ENCODE measurements around the gene BRAT1.
"Not testable (repeated sequence)": the region's sequence is repeated elsewhere in the genome, so short reads cannot be mapped to it uniquely, and the experiment has no call there.

BRAT1 gene

DNA sequence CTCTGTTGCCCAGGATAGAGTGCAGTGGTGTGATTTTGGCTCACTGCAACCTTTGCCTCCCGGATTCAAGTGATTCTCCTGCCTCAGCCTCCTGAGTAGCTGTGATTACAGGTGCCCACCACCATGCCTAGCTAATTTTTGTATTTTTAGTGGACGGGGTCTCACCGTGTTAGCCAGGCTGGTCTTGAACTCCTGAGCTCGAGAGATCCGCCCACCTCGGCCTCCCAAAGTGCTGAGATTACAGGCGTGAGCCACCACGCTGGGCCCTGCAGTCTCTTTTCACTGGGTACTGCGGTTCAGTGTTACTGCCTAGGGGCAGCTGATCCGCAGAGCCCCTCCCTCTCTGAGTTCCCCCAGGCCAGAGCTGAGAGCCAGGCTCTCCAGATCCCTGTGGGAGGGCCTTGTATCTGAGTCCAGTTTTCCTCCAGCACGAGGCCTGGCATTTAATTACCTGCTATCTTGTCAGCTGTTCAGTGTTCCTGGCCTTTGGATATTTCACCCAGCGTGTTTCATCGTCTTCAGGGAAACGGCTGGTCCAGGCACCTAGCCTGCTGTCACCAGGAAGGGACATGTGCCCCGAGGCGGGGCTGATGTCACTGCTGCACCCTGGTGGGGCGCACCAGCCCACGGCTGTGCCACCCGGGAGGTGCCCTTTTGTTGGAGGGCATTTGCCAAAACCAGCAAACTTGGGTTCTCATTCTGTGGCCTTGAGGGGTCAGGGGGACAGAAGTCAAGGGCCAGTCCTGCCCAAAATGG is 19.3 kb downstream of the BRAT1 start:
- DNase-seq: not testable (repeated sequence)

DNA sequence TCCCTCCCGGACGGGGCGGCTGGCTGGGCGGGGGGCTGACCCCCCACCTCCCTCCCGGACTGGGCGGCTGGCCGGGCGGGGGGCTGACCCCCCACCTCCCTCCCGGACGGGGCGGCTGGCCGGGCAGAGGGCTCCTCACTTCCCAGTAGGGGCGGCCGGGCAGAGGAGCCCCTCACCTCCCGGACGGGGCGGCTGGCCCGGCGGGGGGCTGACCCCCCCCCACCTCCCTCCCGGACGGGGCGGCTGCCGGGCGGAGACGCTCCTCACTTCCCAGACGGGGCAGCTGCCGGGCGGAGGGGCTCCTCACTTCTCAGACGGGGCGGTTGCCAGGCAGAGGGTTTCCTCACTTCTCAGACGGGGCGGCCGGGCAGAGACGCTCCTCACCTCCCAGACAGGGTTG is 21.1 kb downstream of the BRAT1 start:
- not testable (repeated sequence) for DNase-seq

DNA sequence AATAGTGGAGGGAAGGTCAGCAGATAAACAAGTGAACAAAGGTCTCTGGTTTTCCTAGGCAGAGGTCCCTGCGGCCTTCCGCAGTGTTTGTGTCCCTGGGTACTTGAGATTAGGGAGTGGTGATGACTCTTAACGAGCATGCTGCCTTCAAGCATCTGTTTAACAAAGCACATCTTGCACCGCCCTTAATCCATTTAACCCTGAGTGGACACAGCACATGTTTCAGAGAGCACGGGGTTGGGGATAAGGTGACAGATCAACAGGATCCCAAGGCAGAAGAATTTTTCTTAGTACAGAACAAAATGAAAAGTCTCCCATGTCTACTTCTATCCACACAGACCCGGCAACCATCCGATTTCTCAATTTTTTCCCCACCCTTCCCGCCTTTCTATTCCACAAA is 21.8 kb downstream of the BRAT1 start:
- not testable (repeated sequence) for DNase-seq

DNA sequence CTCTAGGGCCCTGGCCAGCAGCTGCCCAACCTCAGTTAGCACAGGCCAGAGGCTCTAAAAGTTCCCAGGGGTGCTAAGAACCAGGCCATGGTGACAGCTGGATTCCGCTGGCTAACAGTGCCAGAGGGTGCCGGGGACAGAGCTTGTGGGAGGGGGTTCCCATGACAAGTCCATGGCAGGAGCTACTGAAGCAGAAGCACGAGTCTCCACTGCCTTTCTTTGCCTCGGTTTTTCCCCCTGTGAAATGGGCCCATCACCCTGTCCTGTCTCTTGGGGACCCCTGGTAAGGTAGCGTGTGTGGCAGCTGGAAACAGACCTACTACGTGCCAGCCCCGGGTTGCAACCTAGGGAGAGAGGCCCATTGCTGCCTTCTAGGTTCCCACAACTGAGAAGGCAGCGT is 22.5 kb downstream of the BRAT1 start:
- not testable (repeated sequence) for DNase-seq

DNA sequence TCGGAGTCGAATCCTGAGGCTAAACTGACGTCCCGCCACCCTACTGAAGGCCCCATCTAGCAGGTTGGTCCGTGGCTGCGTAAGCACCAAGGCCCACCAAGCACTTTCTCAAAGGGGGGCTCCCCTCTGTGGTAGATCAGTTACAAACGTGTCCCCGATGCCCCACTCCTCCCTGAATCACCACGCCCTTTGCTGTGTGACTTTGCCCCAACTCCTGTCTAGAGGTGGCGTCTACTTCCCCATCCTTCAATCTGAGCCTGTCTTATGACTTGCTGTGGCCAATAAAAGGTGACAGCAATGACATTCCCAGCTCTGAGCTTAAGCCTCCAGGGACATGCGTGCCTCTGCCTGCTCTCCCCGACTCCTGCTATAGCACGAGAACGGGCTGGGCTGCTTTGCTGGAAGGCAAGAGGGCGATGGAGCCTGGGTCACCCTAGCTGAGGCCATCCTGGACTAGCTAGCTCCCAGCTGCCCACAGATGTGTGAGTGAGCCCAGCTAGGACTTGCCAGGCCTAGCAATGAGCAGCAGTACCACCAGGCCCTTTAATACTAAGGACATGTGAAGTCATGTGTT is 23.0 kb downstream of the BRAT1 start:
- DNase-seq: not testable (repeated sequence)

DNA sequence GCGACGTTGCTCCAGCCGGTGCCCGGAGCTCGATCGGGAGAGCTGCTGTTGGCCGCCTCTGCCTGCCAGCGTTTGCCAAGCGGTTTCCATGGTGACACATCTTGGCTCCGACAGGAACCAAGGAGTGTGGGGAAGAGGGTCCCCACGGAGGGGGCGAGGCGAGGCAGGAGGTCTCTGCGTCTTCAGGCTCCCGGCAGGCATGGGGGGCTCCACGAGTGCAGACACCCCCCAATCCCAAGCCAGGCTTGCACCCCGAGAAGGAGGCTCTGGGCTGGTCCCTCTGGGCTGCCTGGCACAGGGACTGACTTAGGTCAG is 23.6 kb downstream of the BRAT1 start:
- not testable (repeated sequence) for DNase-seq

DNA sequence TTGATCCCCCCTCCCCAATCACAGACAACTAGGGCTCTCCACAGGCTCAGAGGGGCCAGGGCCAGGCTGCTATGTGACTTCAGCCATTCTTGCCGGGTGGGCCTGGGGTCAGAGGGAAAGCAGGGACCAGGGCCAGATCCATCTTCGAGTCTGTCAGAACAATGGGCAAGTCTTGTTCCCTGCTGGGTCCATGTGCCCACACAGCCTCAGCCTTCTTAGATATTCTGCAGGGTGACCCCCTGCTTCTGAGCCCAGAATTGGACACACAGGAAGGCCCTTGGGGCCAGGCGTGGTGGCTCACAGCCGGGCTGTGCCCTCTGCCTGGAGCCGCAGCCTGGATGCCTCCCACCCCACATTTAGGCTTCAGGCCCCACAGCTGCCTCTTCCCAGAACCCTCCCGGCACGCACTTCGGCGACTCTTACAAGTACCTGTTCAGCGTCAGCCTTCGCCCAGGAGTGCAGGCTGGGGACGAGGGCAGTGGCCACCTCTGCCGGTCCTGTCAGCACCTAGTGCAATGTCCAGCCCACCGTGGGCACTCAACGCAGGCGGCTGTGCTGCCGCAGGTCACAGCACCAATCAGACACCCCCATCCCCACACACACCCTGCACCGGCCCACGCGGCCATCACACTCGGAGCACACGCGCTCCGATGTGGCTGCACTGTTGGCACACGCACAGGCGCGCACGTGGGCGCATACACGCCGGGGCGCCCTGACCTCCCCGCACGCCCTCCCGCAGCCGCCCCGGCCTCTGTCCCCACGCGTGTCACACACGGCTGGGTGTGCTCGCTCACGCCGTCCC is 24.1 kb downstream of the BRAT1 start:
- DNase-seq: not testable (repeated sequence)

DNA sequence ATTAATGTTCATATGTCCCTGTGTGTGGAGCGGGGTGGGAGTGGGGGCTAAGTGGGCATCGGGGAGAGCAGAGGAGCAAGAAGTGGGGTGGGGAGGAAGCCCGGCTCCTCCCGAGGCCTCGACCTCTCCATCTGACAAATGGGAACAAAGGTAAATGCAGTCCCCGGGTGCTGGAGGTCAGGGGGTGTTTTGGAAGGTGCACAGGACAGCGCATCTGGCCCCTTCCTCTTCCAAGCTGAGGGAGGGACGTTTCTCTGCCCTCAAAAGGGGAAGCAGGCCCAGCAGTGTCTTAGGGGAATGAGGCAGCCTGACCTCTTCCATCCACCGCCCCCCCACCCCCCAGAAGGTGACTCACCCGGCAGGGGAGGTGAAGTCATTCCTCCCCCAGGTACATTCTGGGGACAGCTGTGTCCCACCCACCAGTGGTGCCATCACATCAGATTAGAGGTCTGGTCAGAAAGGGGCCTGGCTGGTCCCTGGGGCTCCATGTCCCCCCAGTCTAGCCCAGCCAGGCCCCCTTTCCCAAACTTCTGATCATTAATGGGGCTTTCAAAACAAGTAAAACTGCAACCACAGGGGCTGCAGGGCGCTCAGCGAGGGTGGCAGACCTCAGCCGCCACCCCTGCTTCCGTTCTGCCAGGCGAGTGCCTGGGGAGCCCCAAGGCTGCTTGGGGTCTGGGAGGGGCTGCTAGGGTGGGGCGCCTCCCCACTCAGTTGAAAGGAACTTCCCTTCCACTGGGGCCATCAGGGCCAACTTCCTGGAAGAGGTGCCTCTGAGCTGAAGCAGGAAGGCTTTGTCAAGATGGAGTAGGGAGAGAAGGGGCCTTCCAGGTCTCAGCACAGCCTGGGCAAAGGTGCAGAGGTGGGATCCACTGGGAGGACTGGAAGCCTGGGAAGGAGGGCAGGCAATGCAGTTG is 25.0 kb downstream of the BRAT1 start:
- no peak for DNase-seq

DNA sequence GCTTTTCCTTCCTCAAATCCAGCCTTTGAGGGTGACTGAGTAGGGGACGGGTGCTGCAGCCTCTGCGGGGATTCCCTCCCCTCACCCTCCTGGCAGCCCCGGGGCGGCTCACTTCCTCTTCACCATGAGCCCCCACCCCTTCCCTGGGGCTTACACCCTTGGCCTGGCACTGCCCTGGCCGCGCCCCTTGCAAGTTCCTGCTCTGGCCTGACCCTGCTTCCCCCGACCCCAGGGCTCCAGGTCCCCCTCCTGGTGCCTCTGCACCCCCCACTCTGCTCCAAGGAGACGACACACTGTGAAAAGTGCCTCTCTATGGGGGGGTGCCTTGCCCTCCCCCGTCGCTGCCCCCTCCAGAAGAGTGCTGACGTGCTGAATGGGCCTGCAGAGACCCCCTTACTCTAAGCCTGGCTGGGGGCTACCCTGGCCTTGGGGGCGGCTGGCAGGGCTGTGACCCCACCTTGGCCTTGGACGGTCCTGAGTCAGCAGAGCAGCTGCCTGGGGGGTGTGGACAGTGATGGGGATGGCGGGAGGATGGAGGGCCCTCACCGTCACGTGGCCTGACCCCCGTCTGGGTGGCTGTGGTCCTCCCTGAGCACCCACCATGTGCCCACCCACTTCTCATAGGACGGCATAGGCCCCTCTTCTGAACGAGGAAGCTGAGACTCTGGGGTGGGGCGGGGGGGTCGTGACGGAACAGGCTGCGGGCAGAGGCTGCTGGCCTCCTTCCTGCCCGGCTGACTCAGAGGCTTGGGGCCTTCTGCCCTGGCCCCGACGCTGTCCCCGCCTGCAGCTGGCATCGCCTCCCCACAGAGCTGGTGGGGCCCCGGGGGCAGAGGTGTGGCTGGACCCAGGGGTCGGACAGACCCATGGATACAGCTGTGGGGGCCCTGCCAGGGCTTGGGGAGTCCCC is 25.9 kb downstream of the BRAT1 start:
- DNase-seq: no peak

DNA sequence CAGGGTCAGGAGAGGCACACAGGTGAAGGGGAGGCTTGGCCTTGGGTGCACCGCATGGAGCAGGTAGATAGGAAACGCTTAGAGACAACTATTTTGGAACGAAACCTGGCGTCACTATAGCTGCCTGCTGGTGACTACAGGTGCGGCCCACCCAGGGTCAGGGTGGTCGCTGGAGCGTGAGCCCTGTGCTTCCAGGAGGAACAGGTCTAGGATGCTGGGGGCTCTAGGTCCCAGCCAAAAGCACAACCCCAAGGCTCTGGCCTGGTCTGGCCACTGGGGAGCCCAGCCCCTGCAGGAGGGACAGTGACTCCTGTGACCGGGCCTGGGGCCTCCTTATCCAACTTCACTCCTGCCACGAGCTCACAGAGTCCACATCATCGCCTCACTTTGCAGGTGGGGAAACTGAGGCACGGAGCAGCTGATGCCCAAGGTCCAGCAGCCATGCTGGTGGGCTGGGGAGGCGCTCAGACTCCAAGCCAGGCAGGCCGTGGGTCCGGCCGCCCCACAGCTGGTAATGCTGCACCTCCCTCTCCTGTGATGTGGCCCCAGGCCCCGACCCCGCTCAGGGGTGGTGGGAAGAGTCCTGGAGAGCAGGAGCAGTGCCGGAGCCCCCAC is 26.7 kb downstream of the BRAT1 start:
- DNase-seq: no peak

DNA sequence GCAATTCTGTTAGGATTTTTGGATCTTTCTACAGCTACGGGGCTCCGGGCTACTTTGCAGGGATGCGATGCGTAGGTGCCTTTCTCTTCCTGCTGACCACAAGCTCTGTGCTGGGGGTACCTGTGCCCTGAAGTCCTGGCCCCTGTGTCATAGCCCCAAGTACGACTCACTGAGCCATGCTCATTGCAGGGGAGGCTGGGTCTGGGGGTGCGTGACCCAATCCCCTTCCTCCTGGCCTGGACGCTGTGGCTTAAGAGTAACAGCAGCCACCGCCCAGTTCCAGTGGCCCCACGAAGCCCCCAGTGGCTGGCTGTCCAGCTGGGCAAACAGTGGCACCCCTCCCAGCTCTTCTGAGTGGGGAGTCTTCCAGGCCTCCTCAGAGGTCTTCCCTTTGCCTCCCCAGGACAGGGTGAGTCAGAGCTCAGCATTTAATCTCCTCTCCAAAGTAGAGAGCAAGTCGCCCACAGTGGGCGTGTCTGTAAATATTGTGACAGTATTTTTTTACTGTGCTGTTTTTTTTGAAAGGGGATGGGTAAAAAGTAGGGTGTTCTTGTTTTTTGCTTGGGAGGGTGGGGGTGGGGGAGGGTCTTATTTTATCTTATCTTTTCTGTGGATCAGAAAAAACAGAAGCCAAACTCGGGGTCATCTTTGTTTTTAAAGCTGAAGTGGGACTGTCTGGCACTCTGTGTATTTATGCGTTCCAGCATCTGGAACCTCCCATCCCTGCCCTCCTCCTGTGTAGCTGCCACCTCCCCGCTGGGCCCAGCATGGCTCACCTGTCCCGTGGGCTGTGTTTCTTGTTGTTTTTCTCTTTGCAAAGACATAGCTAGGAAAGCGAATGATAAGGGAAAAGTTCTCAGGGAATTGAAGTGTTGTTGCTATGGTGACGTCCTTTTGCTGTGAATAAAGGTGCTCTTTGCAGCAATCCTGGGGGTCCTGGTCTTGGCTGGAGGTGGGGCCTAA is 27.5 kb downstream of the BRAT1 start:
- DNase-seq: no peak

DNA sequence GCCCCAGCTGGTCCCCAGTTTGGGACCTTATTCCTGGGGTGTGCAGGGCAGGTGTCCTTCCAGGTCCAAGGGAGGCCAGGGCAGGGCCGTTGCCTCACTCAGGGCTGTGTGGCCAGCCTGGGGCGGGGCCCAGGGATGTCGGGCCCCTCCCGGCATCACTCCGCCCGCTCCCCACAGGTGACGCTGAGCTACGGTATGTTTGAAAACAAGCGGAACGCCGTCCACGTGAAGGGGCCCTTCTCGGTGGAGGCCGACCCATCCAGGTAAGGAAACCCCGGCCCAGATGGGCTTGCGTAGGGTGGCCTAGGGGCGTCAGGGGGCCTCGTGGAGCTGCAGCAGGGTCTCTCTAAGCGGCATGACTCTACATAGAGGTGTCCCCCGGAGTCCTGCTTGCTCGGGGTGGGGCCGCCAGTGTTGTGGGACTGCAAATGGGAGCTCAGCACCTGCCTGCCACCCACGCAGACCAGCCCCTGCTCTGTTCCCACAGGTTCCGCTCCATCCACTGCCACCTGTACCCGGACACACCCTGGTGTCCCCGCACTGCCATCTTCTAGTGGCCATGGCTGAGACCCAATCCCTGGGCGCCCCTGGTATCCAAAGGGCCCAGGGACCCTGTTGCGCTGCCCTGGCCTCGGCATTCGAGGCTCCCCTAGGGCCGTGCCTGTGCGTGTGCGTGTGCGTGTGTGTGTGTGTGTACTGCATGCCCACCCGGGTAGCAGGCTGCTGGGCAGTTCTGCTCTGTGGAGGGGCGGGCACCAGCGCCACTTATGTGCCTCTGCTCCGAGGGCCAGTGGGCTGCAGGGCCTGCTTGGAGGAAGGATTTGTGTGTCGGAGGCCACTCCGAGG is 28.4 kb downstream of the BRAT1 start:
- DNase-seq: no peak

DNA sequence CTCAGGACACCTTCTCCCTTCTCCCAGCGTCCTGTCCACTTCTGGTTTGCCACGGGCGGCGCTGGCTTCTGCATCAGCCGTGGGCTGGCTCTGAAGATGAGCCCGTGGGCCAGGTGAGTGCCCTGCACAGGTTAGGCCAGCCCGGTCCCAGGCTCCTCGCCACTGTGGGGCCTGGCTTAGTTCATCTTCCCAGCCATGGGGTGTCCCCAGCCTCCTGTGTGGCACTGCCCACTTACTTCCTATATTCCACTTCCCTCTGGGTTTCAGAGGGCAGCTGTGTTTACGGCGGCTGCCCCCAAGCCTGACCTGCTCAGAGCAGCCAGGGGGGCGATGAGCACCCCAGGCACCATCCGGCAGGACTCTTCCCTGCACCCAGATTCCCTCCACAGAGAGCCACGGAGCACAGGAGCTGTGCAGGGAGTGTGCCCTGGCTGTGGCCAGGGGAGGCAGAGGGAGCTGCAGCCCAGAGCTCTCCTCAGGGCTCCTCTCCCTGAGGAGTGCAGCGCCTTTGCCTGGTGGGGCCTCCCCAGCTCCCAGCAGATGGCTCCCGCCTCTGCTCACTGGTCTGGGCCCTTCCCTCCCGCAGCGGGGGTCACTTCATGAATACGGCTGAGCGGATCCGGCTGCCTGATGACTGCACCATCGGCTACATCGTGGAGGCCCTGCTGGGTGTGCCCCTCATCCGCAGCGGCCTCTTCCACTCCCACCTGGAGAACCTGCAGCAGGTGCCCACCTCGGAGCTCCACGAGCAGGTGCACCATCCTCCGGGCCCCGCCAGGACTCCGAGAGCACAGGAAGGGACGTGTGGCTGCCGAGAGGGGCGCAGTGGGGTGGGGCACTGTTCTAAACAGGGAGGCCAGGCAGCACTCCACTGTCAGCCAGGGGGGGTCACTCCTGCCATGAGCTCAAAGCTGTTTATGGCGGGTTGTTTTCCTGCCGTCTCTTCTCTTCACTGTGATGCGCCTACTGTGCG is 29.4 kb downstream of the BRAT1 start:
- DNase-seq: no peak

DNA sequence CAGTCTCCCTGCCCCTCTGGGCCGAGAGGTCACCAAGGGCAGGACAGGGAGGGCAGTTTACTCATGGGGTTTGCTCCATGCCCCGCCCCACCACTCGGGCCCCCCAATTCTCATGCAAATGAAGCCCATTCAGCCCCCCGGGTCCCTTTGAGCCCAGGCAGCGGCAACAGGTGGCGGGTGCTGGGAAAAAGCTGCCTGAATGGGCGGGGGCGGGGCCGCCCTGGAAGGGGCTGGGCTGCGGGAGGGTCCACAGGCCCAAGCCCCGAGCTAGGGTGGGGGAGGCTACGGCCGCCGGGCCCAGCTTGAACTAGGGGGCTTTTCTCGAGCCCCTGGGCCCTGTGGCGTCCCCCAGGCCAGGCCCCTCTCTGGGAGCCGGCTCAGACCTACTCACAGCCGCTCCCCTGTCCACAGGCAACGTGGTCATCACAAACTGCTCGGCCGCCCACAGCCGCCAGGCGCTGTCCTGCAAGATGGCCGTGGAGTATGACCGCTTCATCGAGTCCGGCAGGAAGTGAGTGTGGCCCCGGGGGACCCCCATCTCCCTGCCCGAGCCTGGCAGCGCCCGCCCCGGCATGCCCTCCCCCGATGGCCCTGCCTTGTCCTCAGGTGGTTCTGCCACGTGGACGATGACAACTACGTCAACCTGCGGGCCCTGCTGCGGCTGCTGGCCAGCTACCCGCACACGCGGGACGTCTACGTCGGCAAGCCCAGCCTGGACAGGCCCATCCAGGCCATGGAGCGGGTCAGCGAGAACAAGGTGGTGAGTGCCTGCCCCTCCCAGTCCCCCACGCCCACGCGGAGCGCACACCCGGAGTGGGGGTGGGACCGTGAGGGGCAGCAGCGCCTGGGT is 30.3 kb downstream of the BRAT1 start:
- DNase-seq: no peak

DNA sequence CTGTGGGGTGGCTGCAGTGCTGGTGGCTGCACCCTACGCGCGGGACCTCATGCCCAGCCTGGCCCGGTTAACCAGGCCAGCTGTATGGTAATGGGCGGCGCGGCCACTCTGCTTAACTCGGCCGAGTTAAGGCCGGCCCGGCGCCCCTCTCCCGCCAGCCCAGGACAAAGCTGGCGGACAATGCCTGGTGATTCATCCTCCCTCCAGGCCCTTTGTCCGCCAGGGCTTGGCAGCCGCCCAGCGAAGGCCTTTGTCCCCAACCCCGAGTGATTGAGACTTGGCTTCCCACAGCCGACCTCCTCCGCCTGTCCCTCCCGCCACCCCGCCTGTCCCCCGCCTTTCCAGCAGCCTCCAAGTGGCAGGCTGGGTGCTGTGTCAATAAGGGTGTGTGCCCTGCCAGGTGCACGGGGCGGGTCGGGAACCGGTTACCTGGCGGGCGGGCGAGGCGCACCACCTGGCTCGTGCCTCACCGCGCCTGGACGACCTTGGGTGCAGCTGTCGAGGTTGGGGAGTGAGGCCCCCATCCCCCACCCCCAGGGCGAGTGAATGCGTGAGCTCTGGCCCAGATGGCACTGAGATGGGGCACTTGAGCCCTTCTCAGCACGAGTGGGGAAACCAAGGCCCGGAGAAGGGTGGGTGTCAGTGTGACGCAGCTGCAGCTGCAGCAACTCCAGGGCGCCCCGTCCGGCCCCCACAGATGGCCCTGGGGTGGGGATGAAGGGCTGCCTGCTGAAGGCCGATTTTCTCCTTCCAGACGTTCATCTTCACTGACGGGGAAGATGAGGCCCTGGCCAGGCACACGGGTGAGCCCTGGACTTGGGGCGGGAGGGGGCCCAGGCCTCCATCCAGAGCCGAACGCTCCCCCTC is 31.1 kb downstream of the BRAT1 start:
- DNase-seq: no peak

DNA sequence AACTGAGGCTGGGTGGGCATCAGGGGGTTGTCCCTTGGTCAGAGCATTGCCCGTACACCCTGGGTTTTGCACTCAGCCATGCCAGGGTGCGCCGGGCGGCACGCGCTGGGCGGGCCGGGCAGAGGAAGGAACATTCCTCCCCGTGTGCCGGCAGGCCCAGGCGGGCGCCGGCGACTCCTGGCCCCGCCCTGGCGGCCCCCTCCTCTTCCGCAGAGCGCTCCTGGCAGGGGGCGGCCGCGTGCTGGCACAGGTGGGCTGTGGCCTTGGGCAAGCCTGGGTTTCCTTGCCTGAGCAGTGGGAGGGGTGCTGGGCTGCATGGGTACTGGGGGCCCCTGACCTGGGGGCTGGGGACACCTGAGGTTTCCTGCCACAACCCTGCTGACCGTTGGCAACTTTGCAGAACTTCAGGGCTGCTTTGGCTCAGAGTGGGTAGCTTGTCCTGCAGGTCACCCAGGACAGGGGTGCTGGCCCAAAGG is 31.8 kb downstream of the BRAT1 start:
- no peak for DNase-seq
